Mucosa of descending colon (tissue), 3 donors: Measurements from ENCODE around the gene PRPF18. TPM values are rescaled to one million over a fixed set of nuclear protein-coding genes. Genes with fewer than 3 reads are reported as not detected.

Experiments
- ATAC-seq: fragments of 200-7000 bp; cut with Tn5 transposase; one replicate; pipeline ENCODE4 v1.9.1; 2020; ENCODE audit warnings: mild to moderate bottlenecking, moderate library complexity
- DNase-seq, 3 donors: peaks; one replicate each; pipeline ENCODE4 v3.0.0-alpha.2; 2020
- H3K36me3 ChIP-seq: fragments of 200-600 bp; one replicate; pipeline ENCODE4 v1.8.0; 2021; ENCODE audit warnings: low read depth, mild to moderate bottlenecking
- H3K4me1 ChIP-seq: fragments of 200-600 bp; one replicate; pipeline ENCODE4 v1.8.0; 2021; ENCODE audit warnings: low read depth, mild to moderate bottlenecking
- H3K4me3 ChIP-seq: fragments of 200-600 bp; one replicate; pipeline ENCODE4 v1.8.0; 2021; ENCODE audit warnings: mild to moderate bottlenecking
- H3K9me3 ChIP-seq: fragments of 200-600 bp; one replicate; pipeline ENCODE4 v1.8.0; 2021; ENCODE audit warnings: mild to moderate bottlenecking
- intact Hi-C, 2 donors: fragments of 100-400 bp; cut with DNase I in 1 of 2; cut with micrococcal nuclease in 1 of 2; formaldehyde crosslinking; loops; one replicate each; pipeline versions ENCODE4 v1.11.0 to v1.11.1; 2022; cut with DNase I, micrococcal nuclease
- total RNA-seq, 3 donors: library from RNA; stranded (reverse); fragmentation: NEBNext Ultra II Directional in 2 of 3; extraction: Animal tissue kit (Norgen Biotek cat#: 25700) in 2 of 3; gene quantifications; one replicate each; pipeline versions ENCODE4 v1.2.1 to v1.2.4, GENCODE V29; 2021 to 2023
- TF ChIP-seq, protein P1 (sequence below): fragments of 200-600 bp; IDR thresholded peaks from one replicate; pipeline ENCODE4 v1.8.0; 2022; ENCODE audit warnings: antibody characterized with exemption, mild to moderate bottlenecking
- donor health status: DM: no; HTN: no; CAD: no; lungs with moderate emphysema.
- donor health status: DM: no; HTN: no; CAD: no.
- donor health status: DM: no; HTN: yes; CAD: no.

Gene PRPF18
- total RNA-seq, 3 donors from 2014 or later = 20.8 to 26.1 (median 25.9) TPM

DNA sequence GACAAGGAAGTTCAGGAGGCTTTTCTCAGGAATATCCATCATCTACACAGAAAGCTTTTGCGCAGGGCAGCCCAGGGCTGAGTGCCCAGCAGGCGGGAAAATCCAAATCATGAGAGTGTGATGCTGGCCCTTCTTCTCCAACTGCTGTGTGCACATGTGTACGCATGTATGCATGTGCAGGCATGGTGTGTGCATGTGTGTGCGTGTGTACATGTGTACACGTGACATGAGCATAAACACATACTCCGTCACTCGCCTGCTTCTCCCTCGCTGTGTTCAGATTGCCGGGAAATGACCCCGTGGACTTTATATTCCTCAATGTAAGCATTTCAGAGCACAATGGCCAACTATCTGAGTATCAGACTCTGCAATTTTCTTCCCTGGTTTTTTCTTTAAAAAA lies 85.1 kb downstream of the PRPF18 start:
- intact Hi-C loops = no loop called here
- TF ChIP-seq, protein P1, sequence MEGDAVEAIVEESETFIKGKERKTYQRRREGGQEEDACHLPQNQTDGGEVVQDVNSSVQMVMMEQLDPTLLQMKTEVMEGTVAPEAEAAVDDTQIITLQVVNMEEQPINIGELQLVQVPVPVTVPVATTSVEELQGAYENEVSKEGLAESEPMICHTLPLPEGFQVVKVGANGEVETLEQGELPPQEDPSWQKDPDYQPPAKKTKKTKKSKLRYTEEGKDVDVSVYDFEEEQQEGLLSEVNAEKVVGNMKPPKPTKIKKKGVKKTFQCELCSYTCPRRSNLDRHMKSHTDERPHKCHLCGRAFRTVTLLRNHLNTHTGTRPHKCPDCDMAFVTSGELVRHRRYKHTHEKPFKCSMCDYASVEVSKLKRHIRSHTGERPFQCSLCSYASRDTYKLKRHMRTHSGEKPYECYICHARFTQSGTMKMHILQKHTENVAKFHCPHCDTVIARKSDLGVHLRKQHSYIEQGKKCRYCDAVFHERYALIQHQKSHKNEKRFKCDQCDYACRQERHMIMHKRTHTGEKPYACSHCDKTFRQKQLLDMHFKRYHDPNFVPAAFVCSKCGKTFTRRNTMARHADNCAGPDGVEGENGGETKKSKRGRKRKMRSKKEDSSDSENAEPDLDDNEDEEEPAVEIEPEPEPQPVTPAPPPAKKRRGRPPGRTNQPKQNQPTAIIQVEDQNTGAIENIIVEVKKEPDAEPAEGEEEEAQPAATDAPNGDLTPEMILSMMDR = no peak
- DNase-seq (no peak), ATAC-seq (no peak)
- H3K4me1 ChIP-seq = no peaks in the 10 kb centered on the region
- no peak overlapping the region for H3K4me3 ChIP-seq
- no peaks in the 10 kb centered on the region for H3K9me3 ChIP-seq
- no peaks in the 10 kb centered on the region for H3K36me3 ChIP-seq

DNA sequence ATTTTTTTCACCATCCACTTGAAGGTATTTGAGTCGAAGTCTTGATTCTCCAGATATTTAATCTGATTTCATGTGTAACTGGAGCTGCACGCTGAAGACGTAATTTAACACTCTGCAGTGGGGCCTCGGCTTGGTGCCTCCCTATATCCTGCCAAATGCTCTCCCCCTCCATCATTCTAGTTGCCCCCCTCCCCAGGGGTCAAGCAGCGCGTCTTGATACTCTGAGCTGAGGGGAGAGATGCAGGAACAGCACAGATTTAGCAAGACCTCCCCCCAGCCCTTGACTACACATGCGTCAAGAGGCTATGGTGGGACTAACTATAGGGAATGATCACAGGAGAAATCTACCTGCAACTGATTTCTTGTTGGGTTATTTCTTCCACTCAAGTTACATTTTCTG lies 85.8 kb downstream of the PRPF18 start:
- TF ChIP-seq, protein P1 = no peak
- intact Hi-C loops = no loop called here
- Histone ChIP-seq H3K4me3 (no peak overlapping the region), H3K36me3 (no peaks in the 10 kb centered on the region), H3K4me1 (no peaks in the 10 kb centered on the region), H3K9me3 (no peaks in the 10 kb centered on the region)
- no peak for DNase-seq
- no peak for ATAC-seq

DNA sequence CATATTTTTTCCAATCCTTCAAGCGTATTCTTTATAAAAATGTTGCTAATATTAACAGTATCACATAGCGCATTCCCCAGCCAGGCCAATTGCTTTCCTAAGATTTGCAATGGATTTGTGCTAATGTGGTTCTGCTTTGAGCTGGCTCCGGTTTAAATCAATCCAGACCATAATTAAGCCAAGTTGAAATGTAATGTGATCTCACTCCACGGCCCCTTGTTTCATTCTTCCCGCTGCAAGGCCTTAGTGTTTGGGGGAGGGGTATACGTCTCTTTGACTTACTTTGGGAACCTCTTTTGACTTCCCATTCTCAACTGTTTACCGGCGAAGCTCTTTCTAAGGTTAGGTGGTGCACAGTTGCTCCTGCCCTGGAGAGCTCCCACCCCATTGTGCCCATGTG lies 86.4 kb downstream of the PRPF18 start:
- DNase-seq (no peak), ATAC-seq (no peak)
- intact Hi-C loops = no loop called here
- no peaks in the 10 kb centered on the region for H3K4me1 ChIP-seq
- H3K9me3 ChIP-seq = no peaks in the 10 kb centered on the region
- TF ChIP-seq, protein P1 = no peak
- no peaks in the 10 kb centered on the region for H3K36me3 ChIP-seq
- H3K4me3 ChIP-seq = no peak overlapping the region

DNA sequence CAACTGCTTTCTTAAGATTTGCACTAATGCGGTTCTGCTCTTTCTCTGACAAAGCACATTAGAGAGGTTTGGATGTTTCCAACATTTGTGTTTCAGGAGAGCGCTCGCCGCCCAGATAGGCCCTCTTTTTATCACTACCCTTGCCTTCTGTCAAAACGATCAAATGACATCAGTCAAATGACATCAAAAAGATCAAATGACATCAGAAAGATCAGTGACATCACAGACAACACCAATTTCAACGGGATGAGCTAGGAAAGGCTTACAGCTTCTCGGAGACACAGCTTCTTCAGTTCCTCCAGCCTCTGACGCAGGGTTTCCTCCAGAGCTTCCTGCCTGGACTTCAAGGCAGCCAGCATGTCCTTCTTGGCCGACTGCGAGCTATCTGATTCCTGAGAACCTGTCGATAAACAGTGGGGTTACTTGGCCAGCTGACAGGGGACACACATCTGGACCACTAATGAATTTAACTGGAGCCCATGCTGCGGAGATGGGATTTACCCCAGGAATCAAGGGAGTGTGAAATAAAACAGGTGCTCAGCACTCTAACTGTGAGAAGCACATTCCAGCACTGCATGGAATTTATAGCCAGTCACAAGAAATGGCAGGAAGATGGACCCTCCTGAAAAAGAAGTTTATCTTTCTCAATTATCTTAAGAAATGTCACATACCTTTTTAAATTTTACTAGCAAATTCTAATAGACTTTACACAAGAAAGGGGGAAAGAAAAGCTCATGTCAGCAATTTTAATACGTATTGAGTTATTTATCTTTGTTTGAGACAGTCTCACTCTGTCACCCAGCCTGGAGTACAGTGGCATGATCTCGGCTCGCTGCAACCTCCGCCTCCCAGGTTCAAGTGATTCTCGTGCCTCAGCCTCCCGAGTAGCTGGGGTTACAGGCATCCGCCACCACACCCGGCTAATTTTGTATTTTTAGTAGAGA lies 88.2 kb downstream of the PRPF18 start:
- intact Hi-C loops = no loop called here
- TF ChIP-seq, protein P1 = no peak
- ATAC-seq = no peak

DNA sequence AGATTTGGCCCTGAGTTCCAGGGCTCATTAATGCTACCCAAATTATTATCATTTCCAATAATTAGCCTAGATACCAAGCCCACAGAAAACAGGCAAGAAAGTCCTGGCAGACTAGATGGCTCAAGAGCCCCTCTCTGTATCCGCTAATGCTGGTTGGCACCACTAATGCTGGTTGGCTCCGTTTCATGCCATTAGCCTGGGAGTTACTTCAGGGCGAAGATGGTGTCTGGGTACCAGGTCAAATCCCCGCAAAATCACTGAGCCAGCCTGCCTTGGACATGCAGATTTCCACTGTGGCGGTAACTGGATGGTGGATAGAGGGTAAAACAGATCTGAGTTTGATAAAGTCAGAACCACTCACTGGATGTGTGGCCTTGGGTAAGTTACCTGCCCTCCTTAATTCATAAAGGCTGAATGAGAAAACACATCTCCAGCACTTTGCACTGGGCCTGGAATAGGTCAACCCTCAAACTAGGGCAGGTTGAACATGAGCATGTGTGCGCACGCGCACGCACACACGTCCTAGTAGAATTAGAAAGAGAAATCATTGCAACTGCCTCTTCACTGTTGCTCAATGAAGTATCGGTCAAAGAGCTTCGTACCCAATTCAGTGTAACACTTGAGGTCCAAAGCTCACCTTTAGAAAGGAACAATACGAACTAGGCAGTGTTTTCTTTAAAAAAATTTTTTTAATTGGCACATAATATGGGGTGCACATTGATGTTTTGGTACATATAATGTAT lies 91.5 kb downstream of the PRPF18 start:
- no peaks in the 10 kb centered on the region for H3K9me3 ChIP-seq
- intact Hi-C loops = no loop called here
- H3K36me3 ChIP-seq = no peaks in the 10 kb centered on the region
- H3K4me3 ChIP-seq = no peak overlapping the region
- no peaks in the 10 kb centered on the region for H3K4me1 ChIP-seq
- DNase-seq (no peak), ATAC-seq (no peak)
- TF ChIP-seq, protein P1 = no peak

More for the DNA sequence above, 88.2 kb downstream of the PRPF18 start:
- Histone ChIP-seq H3K36me3 (no peaks in the 10 kb centered on the region), H3K4me1 (no peaks in the 10 kb centered on the region), H3K4me3 (no peak overlapping the region), H3K9me3 (no peaks in the 10 kb centered on the region)
- no peak for DNase-seq

Other genes starting within 250 kb of the PRPF18 start
- 10 to 100 TPM; 32.3 to 40.3 (median 36.6) TPM for gene SEPHS1, start 238.7 kb upstream of the PRPF18 start, total RNA-seq
- gene BEND7, start 58.0 kb upstream of the PRPF18 start, total RNA-seq = 10 to 100 TPM; 17.1 to 33.4 (median 28.7) TPM